Parathyroid adenoma (tissue), 2 donors: ENCODE data around the gene SYDE2.
"Not testable (repeated sequence)": the region's sequence is repeated elsewhere in the genome, so short reads cannot be mapped to it uniquely, and the experiment has no call there.

Source experiments
- H2AFZ ChIP-seq: fragments of 300-600 bp; sonication (generic); one replicate; pipeline ENCODE4 v1.7.0; 2017; ENCODE audit warnings: antibody characterized with exemption, mild to moderate bottlenecking
- H3K27ac ChIP-seq: fragments of 300-600 bp; sonication (generic); one replicate; pipeline ENCODE4 v1.7.0; 2017
- H3K27me3 ChIP-seq: fragments of 300-600 bp; sonication (generic); one replicate; pipeline ENCODE4 v1.7.0; 2017; ENCODE audit warnings: low read length; ENCODE audit not compliant: control insufficient read depth, insufficient read depth
- H3K36me3 ChIP-seq: fragments of 300-600 bp; sonication (generic); one replicate; pipeline ENCODE4 v1.7.0; 2017; ENCODE audit warnings: low read length; ENCODE audit not compliant: control insufficient read depth, insufficient read depth
- H3K4me1 ChIP-seq: fragments of 300-600 bp; sonication (generic); one replicate; pipeline ENCODE4 v1.7.0; 2017; ENCODE audit warnings: control low read depth
- H3K4me2 ChIP-seq: fragments of 300-600 bp; sonication (generic); one replicate; pipeline ENCODE4 v1.7.0; 2017; ENCODE audit warnings: low read length
- H3K4me3 ChIP-seq: fragments of 300-600 bp; sonication (generic); one replicate; pipeline ENCODE4 v1.7.0; 2017; ENCODE audit warnings: low read depth, low read length
- H3K79me2 ChIP-seq: fragments of 300-600 bp; sonication (generic); one replicate; pipeline ENCODE4 v1.7.0; 2017; ENCODE audit warnings: control low read depth
- H3K9ac ChIP-seq: fragments of 300-600 bp; sonication (generic); one replicate; pipeline ENCODE4 v1.7.0; 2017; ENCODE audit warnings: mild to moderate bottlenecking
- H3K9me3 ChIP-seq: fragments of 300-600 bp; sonication (generic); one replicate; pipeline ENCODE4 v1.7.0; 2017; ENCODE audit warnings: low read length; ENCODE audit not compliant: control insufficient read depth
- CTCF ChIP-seq: fragments of 300-600 bp; sonication (generic); IDR thresholded peaks from one replicate; pipeline ENCODE4 v1.7.0; 2017; ENCODE audit warnings: antibody characterized with exemption, mild to moderate bottlenecking
- donor health status: primary hyperparathyroidism.

SYDE2 gene

GRCh38 chr1:85148524-85149250 lies 52.1 kb downstream of the SYDE2 start:
- no peak for TF ChIP-seq CTCF
- no peak overlapping the region for H3K4me3 ChIP-seq
- no peak overlapping the region for H3K4me2 ChIP-seq
- no peaks in the 10 kb centered on the region for H3K27me3 ChIP-seq
- no peaks in the 10 kb centered on the region for H3K36me3 ChIP-seq
- no peak overlapping the region for H2AFZ ChIP-seq
- no peaks in the 10 kb centered on the region for H3K79me2 ChIP-seq
- no peaks in the 10 kb centered on the region for H3K9me3 ChIP-seq
- no peak overlapping the region for H3K27ac ChIP-seq
- peaks cover under 1% of the 10 kb centered on the region for H3K4me1 ChIP-seq
- no peak overlapping the region for H3K9ac ChIP-seq

DNA sequence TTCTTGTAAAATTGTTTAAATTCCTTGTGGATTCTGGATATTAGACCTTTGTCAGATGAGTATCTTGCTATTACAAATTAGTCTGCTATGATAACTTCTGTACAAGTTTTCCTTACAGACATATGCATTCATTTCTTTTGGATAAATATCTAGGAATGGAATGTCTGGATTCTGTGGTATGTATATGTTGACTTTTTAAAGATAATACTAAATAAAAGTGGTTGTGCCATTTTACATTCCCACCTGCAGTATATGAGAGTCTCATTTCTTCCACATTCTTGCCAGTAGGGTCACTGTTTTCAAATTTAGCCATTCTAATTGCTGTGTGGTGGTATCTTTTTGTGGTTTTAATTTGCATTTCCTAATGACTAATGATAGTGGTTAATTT lies 53.9 kb downstream of the SYDE2 start:
- Histone ChIP-seq H3K4me3 (no peak overlapping the region), H3K9ac (no peak overlapping the region), H2AFZ (no peak overlapping the region), H3K27me3 (no peaks in the 10 kb centered on the region), H3K79me2 (no peaks in the 10 kb centered on the region), H3K4me2 (no peak overlapping the region), H3K36me3 (no peaks in the 10 kb centered on the region), H3K9me3 (no peaks in the 10 kb centered on the region), H3K27ac (no peak overlapping the region), H3K4me1 (no peaks in the 10 kb centered on the region)
- TF ChIP-seq CTCF, result no peak

- not testable (repeated sequence) for H2AFZ ChIP-seq
These were observed 54.4 kb downstream of the SYDE2 start for GRCh38 chr1:85146298-85146971.

GRCh38 chr1:85144351-85144750 lies 56.5 kb downstream of the SYDE2 start:
- no peaks in the 10 kb centered on the region for H3K9me3 ChIP-seq
- H3K4me1 ChIP-seq, result no peaks in the 10 kb centered on the region
- no peak overlapping the region for H3K4me2 ChIP-seq
- H3K27me3 ChIP-seq, result no peaks in the 10 kb centered on the region
- H3K79me2 ChIP-seq, result no peaks in the 10 kb centered on the region
- H3K36me3 ChIP-seq, result no peaks in the 10 kb centered on the region
- no peak overlapping the region for H3K4me3 ChIP-seq
- no peak overlapping the region for H2AFZ ChIP-seq
- H3K27ac ChIP-seq, result no peak overlapping the region
- no peak for TF ChIP-seq CTCF
- H3K9ac ChIP-seq, result no peak overlapping the region

More at GRCh38 chr1:85146298-85146971, 54.4 kb downstream of the SYDE2 start:
- not testable (repeated sequence) for H3K36me3 ChIP-seq, H3K27me3 ChIP-seq, H3K27ac ChIP-seq, H3K4me1 ChIP-seq, H3K4me3 ChIP-seq, H3K9ac ChIP-seq, H3K4me2 ChIP-seq, H3K79me2 ChIP-seq, H3K9me3 ChIP-seq

DNA sequence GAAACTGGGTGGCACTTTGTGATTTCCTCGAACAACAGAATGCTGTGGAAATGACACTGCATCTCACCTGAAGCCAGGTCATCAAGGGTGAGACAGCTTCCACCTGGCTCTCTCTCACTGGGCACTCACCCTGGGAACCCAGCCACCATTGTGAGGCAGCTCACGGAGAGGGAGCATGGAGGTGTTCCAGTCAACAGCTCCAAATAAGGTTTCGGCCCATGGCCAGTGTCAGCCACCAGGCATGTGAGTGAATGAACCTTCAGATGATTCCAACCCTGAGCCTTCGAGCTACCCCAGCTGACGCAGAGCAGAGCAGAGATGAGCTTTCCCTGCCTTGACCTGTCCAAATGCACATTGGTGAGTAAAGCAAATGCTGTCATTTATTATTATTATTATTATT lies 58.1 kb downstream of the SYDE2 start:
- Histone ChIP-seq H3K27me3 (no peaks in the 10 kb centered on the region), H3K36me3 (no peaks in the 10 kb centered on the region), H3K27ac (no peak overlapping the region), H3K79me2 (no peaks in the 10 kb centered on the region), H3K4me2 (no peak overlapping the region), H3K9me3 (no peaks in the 10 kb centered on the region), H2AFZ (no peak overlapping the region), H3K4me1 (no peaks in the 10 kb centered on the region), H3K4me3 (no peak overlapping the region), H3K9ac (no peak overlapping the region)
- no peak for TF ChIP-seq CTCF

- H2AFZ ChIP-seq, H3K9me3 ChIP-seq, H3K4me2 ChIP-seq, H3K27me3 ChIP-seq, H3K4me3 ChIP-seq, H3K27ac ChIP-seq, H3K4me1 ChIP-seq, H3K9ac ChIP-seq, H3K79me2 ChIP-seq, H3K36me3 ChIP-seq: not testable (repeated sequence)
These were observed 62.4 kb downstream of the SYDE2 start for GRCh38 chr1:85138439-85138838.
